ENCODE data around the gene CAPZA1.

The CAPZA1 gene

GRCh38 chr1:112712701-112713128, 93.1 kb downstream of the CAPZA1 start:
- Histone ChIP-seq H3K4me1 (ENCODE audit: low read length) (peaks cover 28% of the 10 kb centered on the region), H3K27me3 (ENCODE audit: low read depth, low read length) (no peaks in the 10 kb centered on the region)

DNA sequence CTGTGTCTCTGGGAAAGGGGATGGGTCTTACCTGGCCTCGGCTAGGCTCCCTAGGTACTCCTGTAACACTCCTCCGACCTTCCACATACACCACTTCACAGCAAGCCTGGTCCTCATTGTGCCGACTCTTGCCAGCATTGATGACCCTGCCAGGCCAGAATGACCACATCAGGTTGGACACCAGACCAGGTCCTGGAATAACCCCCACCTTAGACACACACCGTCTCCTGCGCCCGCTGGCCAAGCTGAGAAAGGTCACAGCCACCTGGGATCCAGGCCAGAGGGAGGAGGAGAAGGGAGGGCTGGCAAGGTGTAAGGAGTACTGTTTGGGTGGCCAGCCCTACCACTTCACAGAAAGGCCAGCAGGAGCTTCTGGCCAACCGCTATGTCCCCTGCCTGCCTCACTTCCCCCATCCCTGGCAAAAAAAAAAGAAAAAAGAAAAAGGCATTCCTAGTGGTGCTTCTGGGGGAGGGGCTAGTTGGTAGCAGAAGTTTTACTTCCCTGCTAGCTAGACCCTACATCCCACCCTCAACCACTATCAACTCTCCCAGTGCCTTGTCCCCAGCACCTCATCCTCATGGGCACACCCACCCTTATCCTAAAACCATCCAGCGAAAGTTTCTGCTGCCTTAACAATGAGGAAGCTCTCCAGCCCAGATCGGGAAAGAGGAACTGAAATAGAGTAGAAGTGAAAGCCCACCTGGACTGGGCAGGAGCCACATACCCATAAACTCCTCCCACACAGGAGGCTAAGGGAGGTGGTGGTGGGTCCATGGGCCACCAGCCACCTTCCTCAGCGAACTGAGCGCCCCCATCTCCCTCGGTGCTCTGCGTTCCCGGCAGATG, 94.1 kb downstream of the CAPZA1 start:
- Histone ChIP-seq H3K4me2 (ENCODE audit: low read length) (peak overlapping the region; percentile 89), H3K9me3 (ENCODE audit: insufficient read depth, low read length) (no peaks in the 10 kb centered on the region), H2AFZ (ENCODE audit: low read depth, low read length) (no peak overlapping the region), H3K4me1 (ENCODE audit: low read length) (peaks cover 33% of the 10 kb centered on the region), H3K79me2 (ENCODE audit: low read length) (no peaks in the 10 kb centered on the region), H4K20me1 (ENCODE audit: insufficient read depth, low read length) (no peaks in the 10 kb centered on the region), H3K27ac (ENCODE audit: low read length) (no peak overlapping the region), H3K27me3 (ENCODE audit: low read depth, low read length) (no peaks in the 10 kb centered on the region), H3K36me3 (replicated peaks; ENCODE audit: low read depth, low read length) (no peaks in the 10 kb centered on the region), H3K9ac (ENCODE audit: low read length) (peak overlapping the region; percentile 67), H3K4me3 (ENCODE audit: low read length) (peak overlapping the region; percentile 95)
- TF ChIP-seq, protein P1, sequence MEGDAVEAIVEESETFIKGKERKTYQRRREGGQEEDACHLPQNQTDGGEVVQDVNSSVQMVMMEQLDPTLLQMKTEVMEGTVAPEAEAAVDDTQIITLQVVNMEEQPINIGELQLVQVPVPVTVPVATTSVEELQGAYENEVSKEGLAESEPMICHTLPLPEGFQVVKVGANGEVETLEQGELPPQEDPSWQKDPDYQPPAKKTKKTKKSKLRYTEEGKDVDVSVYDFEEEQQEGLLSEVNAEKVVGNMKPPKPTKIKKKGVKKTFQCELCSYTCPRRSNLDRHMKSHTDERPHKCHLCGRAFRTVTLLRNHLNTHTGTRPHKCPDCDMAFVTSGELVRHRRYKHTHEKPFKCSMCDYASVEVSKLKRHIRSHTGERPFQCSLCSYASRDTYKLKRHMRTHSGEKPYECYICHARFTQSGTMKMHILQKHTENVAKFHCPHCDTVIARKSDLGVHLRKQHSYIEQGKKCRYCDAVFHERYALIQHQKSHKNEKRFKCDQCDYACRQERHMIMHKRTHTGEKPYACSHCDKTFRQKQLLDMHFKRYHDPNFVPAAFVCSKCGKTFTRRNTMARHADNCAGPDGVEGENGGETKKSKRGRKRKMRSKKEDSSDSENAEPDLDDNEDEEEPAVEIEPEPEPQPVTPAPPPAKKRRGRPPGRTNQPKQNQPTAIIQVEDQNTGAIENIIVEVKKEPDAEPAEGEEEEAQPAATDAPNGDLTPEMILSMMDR (IDR thresholded peaks at IDR 0.05; ENCODE audit: low read depth, low read length) = no peak
- no peak for TF ChIP-seq EZH2phosphoT487 (IDR thresholded peaks at IDR 0.05; ENCODE audit: low read depth)

More at GRCh38 chr1:112712701-112713128, 93.1 kb downstream of the CAPZA1 start:
- Histone ChIP-seq H2AFZ (ENCODE audit: low read depth, low read length) (no peak overlapping the region), H3K27ac (ENCODE audit: low read length) (no peak overlapping the region), H3K79me2 (ENCODE audit: low read length) (no peaks in the 10 kb centered on the region), H3K36me3 (replicated peaks; ENCODE audit: low read depth, low read length) (no peaks in the 10 kb centered on the region), H3K4me2 (ENCODE audit: low read length) (no peak overlapping the region), H3K4me3 (ENCODE audit: low read length) (no peak overlapping the region), H4K20me1 (ENCODE audit: insufficient read depth, low read length) (no peaks in the 10 kb centered on the region), H3K9me3 (ENCODE audit: insufficient read depth, low read length) (no peaks in the 10 kb centered on the region), H3K9ac (ENCODE audit: low read length) (no peak overlapping the region)
- TF ChIP-seq, protein P1 (IDR thresholded peaks at IDR 0.05; ENCODE audit: low read depth, low read length) = no peak
- TF ChIP-seq EZH2phosphoT487 (IDR thresholded peaks at IDR 0.05; ENCODE audit: low read depth) = no peak

GRCh38 chr1:112714313-112715263, 95.0 kb downstream of the CAPZA1 start:
- H3K9ac ChIP-seq (ENCODE audit: low read length) = peak overlapping the region; percentile 67
- H4K20me1 ChIP-seq (ENCODE audit: insufficient read depth, low read length) = no peaks in the 10 kb centered on the region
- H3K36me3 ChIP-seq (replicated peaks; ENCODE audit: low read depth, low read length) = no peaks in the 10 kb centered on the region
- peak overlapping the region; percentile 95 for H3K4me3 ChIP-seq (ENCODE audit: low read length)
- no peaks in the 10 kb centered on the region for H3K9me3 ChIP-seq (ENCODE audit: insufficient read depth, low read length)
- peak overlapping the region; percentile 89 for H3K4me2 ChIP-seq (ENCODE audit: low read length)
- peaks cover 36% of the 10 kb centered on the region for H3K4me1 ChIP-seq (ENCODE audit: low read length)
- no peaks in the 10 kb centered on the region for H3K79me2 ChIP-seq (ENCODE audit: low read length)
- no peak overlapping the region for H3K27ac ChIP-seq (ENCODE audit: low read length)
- H2AFZ ChIP-seq (ENCODE audit: low read depth, low read length) = peak overlapping the region; percentile 65; the same call in 1 of the 2 replicates
- peaks cover 4% of the 10 kb centered on the region; the same call in 1 of the 2 replicates for H3K27me3 ChIP-seq (ENCODE audit: low read depth, low read length)
- no peak for TF ChIP-seq EZH2phosphoT487 (IDR thresholded peaks at IDR 0.05; ENCODE audit: low read depth)
- TF ChIP-seq, protein P1 (IDR thresholded peaks at IDR 0.05; ENCODE audit: low read depth, low read length) = no peak

Measured in OCI-LY3 (cell line).